PC-9 (cell line): Measurements from ENCODE around the gene PEAK1.

Experiments
- EZH2 ChIP-seq: fragments of 200-600 bp; sonication (generic); IDR thresholded peaks from 2 replicates; pipeline ENCODE4 v1.8.0; 2017; ENCODE audit warnings: antibody characterized with exemption, low read depth
- TF ChIP-seq, protein P1 (sequence below): fragments of 200-600 bp; sonication (generic); conservative IDR thresholded peaks from 2 replicates; pipeline ENCODE4 v1.6.1; 2017; ENCODE audit warnings: mixed run types, antibody characterized with exemption, mild to moderate bottlenecking, moderate library complexity

GRCh38 chr15:77221174-77221573, 198.7 kb downstream of the PEAK1 start:
- no peak for TF ChIP-seq EZH2
- TF ChIP-seq, protein P1, sequence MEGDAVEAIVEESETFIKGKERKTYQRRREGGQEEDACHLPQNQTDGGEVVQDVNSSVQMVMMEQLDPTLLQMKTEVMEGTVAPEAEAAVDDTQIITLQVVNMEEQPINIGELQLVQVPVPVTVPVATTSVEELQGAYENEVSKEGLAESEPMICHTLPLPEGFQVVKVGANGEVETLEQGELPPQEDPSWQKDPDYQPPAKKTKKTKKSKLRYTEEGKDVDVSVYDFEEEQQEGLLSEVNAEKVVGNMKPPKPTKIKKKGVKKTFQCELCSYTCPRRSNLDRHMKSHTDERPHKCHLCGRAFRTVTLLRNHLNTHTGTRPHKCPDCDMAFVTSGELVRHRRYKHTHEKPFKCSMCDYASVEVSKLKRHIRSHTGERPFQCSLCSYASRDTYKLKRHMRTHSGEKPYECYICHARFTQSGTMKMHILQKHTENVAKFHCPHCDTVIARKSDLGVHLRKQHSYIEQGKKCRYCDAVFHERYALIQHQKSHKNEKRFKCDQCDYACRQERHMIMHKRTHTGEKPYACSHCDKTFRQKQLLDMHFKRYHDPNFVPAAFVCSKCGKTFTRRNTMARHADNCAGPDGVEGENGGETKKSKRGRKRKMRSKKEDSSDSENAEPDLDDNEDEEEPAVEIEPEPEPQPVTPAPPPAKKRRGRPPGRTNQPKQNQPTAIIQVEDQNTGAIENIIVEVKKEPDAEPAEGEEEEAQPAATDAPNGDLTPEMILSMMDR, result no peak
